Germinal center (tissue), 1 donor: Measurements from ENCODE around the gene ADGRG4.
"Not testable (repeated sequence)": the region's sequence is repeated elsewhere in the genome, so short reads cannot be mapped to it uniquely, and the experiment has no call there.

Experiments used
- DNase-seq: peaks from one replicate; pipeline ENCODE4 v3.0.0; 2012; ENCODE audit warnings: mixed read lengths, low spot score

Gene ADGRG4

GRCh38 chrX:136387951-136388502 lies 87.3 kb downstream of the ADGRG4 start:
- DNase-seq, result no peak

GRCh38 chrX:136390921-136391320 lies 90.2 kb downstream of the ADGRG4 start:
- DNase-seq, result no peak

- DNase-seq, result no peak
Observed at GRCh38 chrX:136395271-136395670, 94.5 kb downstream of the ADGRG4 start.

- DNase-seq, result no peak
Observed at GRCh38 chrX:136397001-136397400, 96.2 kb downstream of the ADGRG4 start.

GRCh38 chrX:136405126-136405525 lies 104.4 kb downstream of the ADGRG4 start:
- no peak for DNase-seq

- DNase-seq, result no peak
Observed at GRCh38 chrX:136417806-136418205, 117.0 kb downstream of the ADGRG4 start.

- no peak for DNase-seq
Observed at GRCh38 chrX:136421338-136421737, 120.6 kb downstream of the ADGRG4 start.

DNA sequence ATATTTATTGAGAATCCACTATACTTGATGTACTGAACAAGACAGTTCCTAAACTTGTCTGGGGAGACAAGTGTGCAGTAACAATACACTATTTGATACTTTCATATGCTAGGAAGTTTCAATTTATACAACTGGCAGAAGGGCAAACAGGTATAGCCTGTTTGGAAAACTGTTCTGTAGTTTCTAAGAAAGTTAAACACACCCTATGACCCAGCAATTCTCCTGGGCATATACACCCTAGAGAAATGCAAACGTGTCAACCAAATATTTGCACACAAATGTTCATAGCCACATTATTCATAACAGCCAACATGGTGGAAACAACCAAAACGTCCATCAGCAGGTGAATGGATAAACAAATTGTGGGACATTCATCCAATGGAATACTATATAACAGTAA lies 123.0 kb downstream of the ADGRG4 start:
- no peak for DNase-seq

DNA sequence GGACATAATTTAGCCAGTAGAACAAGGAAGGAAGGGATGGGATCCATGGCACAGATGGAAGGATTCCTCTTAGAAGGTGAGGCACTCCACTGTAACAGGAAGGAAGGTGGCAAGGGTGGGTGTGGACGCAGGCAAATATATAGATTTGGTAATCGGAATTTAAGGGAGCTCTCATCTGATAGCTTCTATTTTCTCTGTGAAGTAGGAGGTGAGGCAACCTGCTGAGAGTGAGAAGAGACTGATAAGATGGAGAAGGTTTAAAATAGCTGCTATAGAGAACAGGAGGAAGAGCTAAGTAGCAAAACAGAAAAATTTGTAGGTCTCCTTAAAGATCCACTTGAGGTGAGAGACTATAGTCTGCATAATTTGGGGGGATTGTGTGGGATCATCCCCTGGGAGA lies 125.2 kb downstream of the ADGRG4 start:
- DNase-seq, result no peak

- no peak for DNase-seq
Observed at GRCh38 chrX:136431625-136432024, 130.9 kb downstream of the ADGRG4 start.

DNA sequence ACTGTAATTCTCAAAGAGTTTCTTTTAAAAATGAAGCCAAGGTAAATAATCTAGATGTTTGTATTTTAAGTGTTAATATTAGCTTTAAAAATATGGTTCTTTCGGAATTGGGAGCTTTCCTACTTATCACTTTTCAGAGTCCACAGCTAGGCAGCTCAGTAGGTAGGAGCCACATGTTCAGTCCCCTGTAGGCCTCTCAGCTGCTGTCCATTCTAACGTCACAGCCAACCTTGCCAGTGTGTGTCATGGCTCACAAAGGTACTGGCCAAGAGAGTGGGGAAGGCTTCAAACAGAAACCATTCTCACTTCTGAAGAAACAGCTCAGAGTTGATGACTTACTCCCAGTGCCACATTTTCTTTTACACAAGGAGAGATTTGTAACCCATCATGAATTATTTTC lies 137.0 kb downstream of the ADGRG4 start:
- no peak for DNase-seq

DNA sequence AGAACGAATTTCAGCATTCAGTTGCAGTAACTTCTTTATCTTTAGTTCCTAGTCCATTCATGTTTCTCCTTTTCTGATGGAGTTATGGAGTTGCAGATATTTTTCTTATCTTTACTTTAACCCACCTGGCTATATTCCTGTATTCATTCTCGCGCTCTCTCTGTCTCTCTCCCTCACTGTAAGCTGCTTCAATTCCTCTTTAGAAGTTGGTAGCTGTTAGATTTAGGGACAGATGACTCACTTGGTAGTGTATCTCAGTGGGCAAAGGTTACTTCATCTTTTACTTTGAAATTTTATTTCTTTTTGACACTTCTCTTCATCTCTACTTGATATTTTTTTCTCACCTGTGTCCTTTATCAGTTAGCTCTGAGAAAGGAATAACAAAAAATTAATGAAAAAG lies 137.4 kb downstream of the ADGRG4 start:
- DNase-seq, result no peak

- not testable (repeated sequence) for DNase-seq
Observed at GRCh38 chrX:136445674-136446073, 144.9 kb downstream of the ADGRG4 start.

DNA sequence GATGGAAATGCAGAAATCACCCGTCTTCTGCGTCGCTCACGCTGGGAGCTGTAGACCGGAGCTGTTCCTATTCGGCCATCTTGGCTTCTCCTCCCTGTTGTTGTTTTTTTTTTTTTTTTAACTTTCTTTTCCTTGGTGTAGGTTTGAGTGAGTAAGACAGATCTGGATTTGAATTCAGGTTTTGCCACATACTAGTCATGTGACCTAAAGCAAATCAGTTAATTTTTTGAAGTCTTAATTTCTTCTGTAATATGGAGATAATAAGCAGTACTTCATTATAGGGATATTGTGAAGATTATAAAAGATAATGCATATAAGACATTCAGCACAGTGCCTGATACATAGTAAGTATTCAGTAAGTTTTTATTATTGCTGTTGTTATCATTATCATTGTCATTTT lies 145.4 kb downstream of the ADGRG4 start:
- DNase-seq, result no peak

GRCh38 chrX:136447308-136447707 lies 146.5 kb downstream of the ADGRG4 start:
- DNase-seq, result no peak

DNA sequence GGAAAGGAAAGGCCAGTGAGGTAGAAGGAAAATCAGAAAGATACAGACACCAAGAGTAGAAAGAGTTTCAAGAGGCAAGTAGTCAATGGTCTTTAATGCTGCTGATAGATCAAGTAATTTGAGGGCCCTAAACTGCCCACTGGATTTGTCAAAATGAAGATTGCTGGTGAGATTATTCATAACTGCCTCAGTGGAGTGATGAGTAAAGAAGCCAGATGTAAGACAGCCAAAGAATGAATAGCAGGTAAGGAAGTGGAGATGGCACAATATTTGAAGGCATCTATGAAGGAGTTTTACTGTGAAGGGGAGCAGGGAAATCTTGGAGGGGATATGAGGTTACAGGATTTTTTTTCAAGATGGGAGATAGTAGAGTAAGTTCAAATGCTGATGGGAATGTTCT lies 147.2 kb downstream of the ADGRG4 start:
- DNase-seq, result no peak

DNA sequence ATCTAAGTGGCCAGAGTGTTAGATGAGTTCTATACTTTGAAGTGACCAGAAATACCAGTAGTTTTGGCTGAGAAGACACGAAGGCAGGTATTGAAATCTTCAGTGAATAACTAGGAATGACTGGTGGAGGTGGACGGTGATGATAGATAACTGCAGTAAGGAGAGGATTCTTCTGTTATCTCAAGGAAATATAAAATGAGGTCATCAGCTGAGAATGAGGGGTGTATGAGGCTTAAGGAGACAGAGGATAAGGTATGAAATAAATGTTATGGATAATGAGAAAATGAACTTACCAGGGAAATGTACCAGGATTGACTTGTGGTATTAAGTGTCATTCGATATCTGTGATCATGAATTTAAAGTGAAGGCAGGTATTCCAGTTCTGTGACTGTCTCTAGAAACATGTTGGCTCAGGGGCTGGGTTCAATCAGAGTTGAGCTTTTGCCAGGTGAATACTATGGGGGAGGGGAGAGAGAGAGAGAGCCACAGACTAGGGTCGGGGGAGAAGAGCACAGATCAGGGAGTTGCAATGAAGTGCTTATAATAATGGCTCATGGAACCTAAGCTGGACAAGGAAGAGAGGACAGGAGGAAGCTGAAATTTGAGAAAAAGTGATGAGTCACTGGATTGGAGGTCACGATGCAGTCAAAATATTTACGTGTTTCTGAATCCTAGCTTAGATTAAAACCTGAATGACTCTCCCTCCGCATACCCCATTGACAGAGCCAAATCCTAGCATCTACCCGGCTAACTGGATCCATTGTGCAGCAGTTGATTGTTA lies 149.5 kb downstream of the ADGRG4 start:
- no peak for DNase-seq

GRCh38 chrX:136452614-136453013 lies 151.9 kb downstream of the ADGRG4 start:
- no peak for DNase-seq

DNA sequence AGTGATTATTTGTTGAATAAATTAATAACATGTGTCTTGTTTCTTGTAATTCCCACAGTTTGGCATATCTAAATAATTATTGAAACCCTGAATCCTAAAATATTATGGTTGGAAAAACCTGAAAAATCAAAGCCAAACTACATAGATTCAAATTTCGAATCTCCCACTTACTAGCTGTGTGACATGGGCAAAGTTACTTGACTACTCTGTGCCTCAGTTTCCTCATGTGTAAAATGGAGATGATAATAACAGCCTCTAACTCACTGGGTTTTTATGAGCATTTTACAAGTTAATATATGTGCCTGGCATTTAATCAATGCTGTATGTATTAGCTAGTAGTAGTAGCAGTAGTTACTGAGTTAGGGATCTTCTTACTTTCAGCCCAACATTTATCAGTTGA lies 152.4 kb downstream of the ADGRG4 start:
- no peak for DNase-seq

- no peak for DNase-seq
Observed at GRCh38 chrX:136453771-136454170, 153.0 kb downstream of the ADGRG4 start.

DNA sequence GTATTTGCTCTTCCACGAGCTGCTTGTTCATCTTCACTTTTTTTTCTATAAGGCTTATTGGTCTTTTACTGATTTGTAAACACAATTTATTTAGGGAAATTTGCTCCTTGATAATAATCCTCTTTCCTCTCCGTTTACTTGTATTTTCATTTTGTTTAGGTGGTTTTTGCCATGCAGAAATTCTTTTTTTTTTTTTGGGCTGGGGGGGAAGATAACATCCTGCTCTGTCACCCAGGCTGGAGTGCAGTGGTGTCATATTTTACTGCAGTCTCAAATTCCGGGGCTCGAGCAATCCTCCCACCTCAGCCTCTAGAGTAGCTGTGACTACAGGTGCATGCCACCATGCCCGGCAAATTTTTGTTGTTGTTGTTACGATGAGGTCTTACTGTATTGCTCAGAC lies 155.4 kb downstream of the ADGRG4 start:
- no peak for DNase-seq

- no peak for DNase-seq
Observed at GRCh38 chrX:136457303-136457917, 156.6 kb downstream of the ADGRG4 start.

GRCh38 chrX:136464589-136464988 lies 163.8 kb downstream of the ADGRG4 start:
- no peak for DNase-seq
